Upper lobe of left lung (tissue), 4 donors: ENCODE results near the gene ZCCHC7.

ENCODE experiments used
- EP300 ChIP-seq, 4 donors: sonication (generic); formaldehyde crosslinking; IDR thresholded peaks; one replicate each; pipeline ENCODE4 v1.5.1; 2017; ENCODE audit warnings: antibody characterized with exemption in 4 of 4, control low read depth in 2 of 4
- POLR2A ChIP-seq, 4 donors: fragments of 450-650 bp; IDR thresholded peaks; one replicate each; pipeline ENCODE4 v1.5.1; 2016 to 2017; ENCODE audit warnings: antibody characterized with exemption in 4 of 4, mild to moderate bottlenecking in 2 of 4
- POLR2AphosphoS5 ChIP-seq, 2 donors: sonication (generic); formaldehyde crosslinking; IDR thresholded peaks; one replicate each; pipeline ENCODE4 v1.5.1; 2017; ENCODE audit warnings: antibody characterized with exemption in 2 of 2
- TF ChIP-seq, protein P1 (sequence below), 6 experiments: fragments of 450-650 bp in 4 of 6; fragments of 200-600 bp in 2 of 6; sonication (generic) in 2 of 6; IDR thresholded peaks; one replicate each; pipeline ENCODE4 v1.5.1; 2016 to 2019; ENCODE audit warnings: antibody characterized with exemption in 6 of 6

DNA sequence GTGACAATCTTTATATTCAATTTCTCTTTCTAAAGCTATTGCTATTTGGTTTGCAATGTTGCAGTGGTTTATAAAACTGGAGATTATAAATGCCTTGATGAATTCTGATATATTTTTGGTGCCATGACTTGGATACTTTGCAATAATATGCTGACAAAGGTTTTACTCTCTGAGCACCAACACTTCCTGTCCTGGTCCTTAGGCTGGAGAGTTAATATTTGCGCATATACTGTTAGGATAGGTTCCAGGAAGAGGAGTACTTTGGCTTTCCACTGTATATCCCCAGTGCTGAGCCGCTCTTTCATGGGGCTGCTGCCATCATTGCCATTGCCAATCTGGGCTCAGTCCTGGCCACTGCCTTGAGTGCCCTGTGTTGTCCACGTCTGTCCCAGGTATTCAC, 139.6 kb downstream of the ZCCHC7 start:
- TF ChIP-seq, protein P1, sequence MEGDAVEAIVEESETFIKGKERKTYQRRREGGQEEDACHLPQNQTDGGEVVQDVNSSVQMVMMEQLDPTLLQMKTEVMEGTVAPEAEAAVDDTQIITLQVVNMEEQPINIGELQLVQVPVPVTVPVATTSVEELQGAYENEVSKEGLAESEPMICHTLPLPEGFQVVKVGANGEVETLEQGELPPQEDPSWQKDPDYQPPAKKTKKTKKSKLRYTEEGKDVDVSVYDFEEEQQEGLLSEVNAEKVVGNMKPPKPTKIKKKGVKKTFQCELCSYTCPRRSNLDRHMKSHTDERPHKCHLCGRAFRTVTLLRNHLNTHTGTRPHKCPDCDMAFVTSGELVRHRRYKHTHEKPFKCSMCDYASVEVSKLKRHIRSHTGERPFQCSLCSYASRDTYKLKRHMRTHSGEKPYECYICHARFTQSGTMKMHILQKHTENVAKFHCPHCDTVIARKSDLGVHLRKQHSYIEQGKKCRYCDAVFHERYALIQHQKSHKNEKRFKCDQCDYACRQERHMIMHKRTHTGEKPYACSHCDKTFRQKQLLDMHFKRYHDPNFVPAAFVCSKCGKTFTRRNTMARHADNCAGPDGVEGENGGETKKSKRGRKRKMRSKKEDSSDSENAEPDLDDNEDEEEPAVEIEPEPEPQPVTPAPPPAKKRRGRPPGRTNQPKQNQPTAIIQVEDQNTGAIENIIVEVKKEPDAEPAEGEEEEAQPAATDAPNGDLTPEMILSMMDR (IDR thresholded peaks at IDR 0.05), result no peak
- TF ChIP-seq POLR2A (IDR thresholded peaks at IDR 0.05), result no peak
- TF ChIP-seq POLR2AphosphoS5 (IDR thresholded peaks at IDR 0.05), result no peak
- TF ChIP-seq EP300 (IDR thresholded peaks at IDR 0.05), result no peak
